AG04449 (cell line): Measurements from ENCODE around the gene CD300LD.

Experiments used
- CTCF ChIA-PET: fragments of 350-600 bp; formaldehyde crosslinking; extraction: SDS; loops from one replicate; lab custom pipeline; 2021; ENCODE audit warnings: antibody characterized with exemption; lab: Yijun Ruan, JAX
- POLR2A ChIA-PET: fragments of 400-600, 350-600 bp; formaldehyde crosslinking; extraction: SDS; loops from one replicate; lab custom pipeline; 2020; ENCODE audit warnings: antibody characterized with exemption, inconsistent platforms; lab: Yijun Ruan, JAX
- DNase-seq: peaks from one replicate; pipeline ENCODE4 v3.0.0-alpha.2; 2010; ENCODE audit warnings: low read depth, low spot score
- H3K4me3 ChIP-seq: 2 replicates; pipeline ENCODE4 v1.5.1; 2011; ENCODE audit warnings: low read depth, mild to moderate bottlenecking, control low read depth, low read length
- TF ChIP-seq, protein P1 (sequence below): IDR thresholded peaks from one replicate; pipeline ENCODE4 v1.5.1; 2011; ENCODE audit warnings: mild to moderate bottlenecking, moderate library complexity, low read length, control low read depth, inconsistent platforms; ENCODE audit not compliant: insufficient read depth; ENCODE audit errors: missing control alignments

Gene CD300LD

DNA sequence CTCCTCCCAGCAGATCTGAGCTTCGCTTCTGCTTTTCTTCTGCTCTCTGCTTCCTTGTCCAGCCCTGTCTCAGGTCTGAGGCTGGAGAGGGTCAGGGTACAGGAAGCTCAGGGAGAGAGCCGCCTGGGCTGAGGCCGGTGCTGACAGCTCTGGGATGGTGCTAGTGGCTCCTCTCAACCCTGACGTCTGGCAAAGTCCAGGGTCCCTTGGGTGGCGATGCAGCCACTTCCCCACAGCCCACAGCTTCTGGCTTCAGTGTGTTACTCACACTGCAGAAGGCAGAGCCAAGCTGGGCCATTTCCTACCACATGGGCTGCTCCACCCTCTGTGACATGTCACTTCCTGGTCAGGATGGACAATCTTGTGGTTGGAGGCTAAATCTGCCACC lies 46.2 kb downstream of the CD300LD start, which contains the start of gene CD300C:
CD300C (minus strand) TSS at position 273 of the 388 bp plus-strand sequence. CDS start 333 bp downstream, outside the sequence.
- DNase-seq: no peak
- ChIA-PET CTCF (no interaction called here), POLR2A (no interaction called here)
- TF ChIP-seq, protein P1, sequence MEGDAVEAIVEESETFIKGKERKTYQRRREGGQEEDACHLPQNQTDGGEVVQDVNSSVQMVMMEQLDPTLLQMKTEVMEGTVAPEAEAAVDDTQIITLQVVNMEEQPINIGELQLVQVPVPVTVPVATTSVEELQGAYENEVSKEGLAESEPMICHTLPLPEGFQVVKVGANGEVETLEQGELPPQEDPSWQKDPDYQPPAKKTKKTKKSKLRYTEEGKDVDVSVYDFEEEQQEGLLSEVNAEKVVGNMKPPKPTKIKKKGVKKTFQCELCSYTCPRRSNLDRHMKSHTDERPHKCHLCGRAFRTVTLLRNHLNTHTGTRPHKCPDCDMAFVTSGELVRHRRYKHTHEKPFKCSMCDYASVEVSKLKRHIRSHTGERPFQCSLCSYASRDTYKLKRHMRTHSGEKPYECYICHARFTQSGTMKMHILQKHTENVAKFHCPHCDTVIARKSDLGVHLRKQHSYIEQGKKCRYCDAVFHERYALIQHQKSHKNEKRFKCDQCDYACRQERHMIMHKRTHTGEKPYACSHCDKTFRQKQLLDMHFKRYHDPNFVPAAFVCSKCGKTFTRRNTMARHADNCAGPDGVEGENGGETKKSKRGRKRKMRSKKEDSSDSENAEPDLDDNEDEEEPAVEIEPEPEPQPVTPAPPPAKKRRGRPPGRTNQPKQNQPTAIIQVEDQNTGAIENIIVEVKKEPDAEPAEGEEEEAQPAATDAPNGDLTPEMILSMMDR: no peak
- H3K4me3 ChIP-seq: no peak within 1 kb of the TSS

DNA sequence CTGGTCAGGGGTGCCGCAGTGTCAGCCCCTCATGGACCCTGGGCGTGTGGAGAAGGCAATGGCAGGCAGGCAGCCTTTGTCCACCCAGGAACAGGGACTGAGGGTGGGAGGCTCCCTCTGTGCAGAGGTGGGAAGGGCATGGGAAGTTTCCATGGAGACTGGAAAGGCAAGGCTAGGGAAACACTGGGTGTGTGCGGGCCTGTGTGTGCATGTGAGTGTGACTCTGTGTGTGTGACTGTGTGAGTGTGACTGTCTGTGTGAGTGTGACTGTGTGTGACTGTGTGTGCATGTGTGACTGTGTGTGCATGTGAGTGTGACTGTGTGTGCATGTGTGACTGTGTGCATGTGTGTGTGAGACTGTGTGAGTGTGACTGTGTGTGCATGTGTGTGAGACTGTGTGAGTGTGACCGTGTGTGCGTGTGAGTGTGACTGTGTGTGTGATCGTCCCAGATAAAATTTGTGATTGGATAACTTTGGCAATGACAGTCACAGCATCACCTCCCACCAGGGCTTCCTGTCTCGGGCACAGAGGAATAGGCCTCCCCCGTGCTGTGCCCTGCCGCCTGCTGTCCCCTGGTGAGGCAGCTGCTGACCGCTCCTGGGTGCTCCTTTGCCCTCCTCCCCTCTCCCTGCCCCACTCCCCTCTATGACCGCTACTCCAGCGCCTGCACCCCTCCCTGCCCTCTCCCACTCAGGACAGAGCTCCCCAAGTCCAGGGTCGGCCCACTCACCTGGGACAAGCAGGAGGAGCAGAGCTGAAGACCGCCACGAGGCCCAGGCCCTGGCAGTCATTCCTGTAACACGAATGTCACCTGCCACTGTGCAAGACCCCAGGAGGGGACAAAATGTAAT lies 46.9 kb downstream of the CD300LD start:
- DNase-seq: no peak
- ChIA-PET POLR2A (no interaction called here), CTCF (no interaction called here)
- H3K4me3 ChIP-seq: no peak overlapping the region
- TF ChIP-seq, protein P1: no peak

DNA sequence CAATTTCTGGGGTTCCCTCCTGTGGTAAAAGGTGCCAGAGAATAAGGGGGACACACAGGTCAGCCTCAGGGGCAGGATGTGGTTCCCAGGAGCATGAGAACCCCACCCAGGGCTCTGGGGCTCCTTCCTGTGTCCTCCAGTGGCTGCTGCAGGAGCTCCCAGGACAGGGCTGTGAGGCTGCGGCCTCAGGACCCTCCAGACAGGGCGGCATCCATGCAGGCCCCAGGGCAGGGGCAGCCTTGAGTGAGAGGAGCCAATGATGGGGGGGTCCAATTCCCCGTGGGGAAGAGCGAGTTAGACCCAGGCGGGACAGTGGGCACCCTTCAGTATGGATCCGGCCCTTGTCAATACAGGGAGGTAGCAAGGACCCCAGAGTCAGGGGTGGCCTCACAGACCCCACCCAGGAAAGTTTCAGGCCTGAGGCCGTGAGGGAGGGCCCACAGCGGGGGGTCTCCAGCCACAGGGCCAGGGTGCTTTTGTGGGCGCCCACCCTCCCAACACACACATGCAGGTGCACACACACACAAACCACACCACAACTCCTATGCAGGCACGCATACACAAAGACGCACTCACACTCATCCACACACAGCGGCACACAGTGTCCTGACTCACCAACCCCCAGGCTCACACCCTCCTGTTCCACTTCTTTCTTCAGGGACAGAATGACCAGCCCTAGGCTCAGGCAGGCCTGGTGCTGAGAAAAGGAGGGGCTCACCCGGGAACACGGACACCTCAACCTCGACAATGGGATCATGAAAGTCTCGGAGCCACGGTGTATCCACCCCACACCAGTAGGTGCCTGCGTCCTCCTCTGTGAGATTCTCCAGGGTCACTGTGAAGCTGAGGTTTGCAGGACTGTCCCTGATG lies 48.0 kb downstream of the CD300LD start:
- POLR2A ChIA-PET: no interaction called here
- H3K4me3 ChIP-seq: no peak overlapping the region
- CTCF ChIA-PET: no interaction called here
- no peak for DNase-seq
- TF ChIP-seq, protein P1: no peak

DNA sequence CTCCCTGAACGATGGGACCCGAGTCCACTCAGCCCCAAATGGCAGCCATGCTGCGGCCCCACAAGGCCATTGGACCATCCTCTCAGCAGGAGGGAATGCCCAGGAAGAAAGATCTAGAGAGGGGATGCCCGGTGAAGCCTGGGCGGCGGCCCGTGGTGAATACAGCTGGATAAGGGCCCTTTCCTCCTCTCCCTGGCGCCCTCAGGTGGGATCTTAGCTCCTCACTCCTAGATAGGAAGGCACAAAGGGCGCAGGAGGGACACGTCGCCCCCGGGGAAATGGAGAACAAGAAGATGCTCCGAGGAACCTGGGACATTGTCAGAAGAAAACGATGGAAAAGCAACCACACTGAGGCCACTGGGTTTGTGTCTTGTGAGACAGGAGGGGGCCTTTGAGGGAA lies 48.7 kb downstream of the CD300LD start:
- CTCF ChIA-PET: no interaction called here

DNA sequence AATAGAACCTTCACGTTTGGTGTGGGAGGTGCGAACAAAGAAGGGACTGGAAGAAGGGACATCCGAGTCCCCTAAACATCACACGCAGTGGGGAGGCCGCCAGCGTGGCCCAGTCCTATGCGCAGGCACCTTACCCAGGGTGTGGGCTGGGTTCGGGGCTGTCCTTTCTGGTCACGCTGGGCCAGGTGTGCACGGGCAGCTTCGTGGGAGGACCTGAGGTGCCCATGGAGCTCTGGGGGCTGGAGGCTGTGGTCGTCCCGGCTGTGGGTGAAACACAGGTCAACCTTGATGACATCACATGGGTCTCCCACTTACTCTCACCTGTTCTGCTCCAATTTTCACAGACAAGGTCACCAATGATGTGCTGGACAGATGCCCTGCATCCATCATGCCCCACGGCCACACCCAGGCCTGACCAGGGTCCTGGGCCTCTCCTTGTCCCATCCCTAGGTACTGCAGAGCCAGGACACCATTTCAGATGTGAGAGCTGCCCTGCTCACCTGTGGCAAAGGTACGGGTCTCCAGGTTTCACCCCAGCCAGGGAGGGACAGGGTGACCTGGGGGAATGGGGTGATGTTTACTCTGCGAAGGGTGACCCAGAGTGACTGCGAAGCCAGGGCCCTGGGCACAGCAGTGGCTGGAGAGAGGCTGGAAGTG lies 49.2 kb downstream of the CD300LD start:
- no peak for DNase-seq
- ChIA-PET CTCF (no interaction called here), POLR2A (interaction anchor here (0.5 kb wide), 1 partner anchor 27 kb away, joined by 3 read pairs; no protein-coding TSS in a partner anchor)
- no peak overlapping the region for H3K4me3 ChIP-seq
- TF ChIP-seq, protein P1: no peak

More for the DNA sequence above, 48.7 kb downstream of the CD300LD start:
- no peak for DNase-seq
- POLR2A ChIA-PET: no interaction called here
- no peak overlapping the region for H3K4me3 ChIP-seq
- TF ChIP-seq, protein P1: no peak
